Activated naive CD4-positive, alpha-beta T cell treated with anti-CD3 and anti-CD28 coated beads, Interleukin-2, amount 50 U/mL, for 16 hours (primary cell): ENCODE data around the gene KLHL28.
"Not testable (repeated sequence)": the region's sequence is repeated elsewhere in the genome, so short reads cannot be mapped to it uniquely, and the experiment has no call there.

Experiments
- DNase-seq: peaks from one replicate; pipeline ENCODE4 v3.0.0-alpha.2; 2020

Gene KLHL28

GRCh38 chr14:44896275-44897040 is 65.3 kb downstream of the KLHL28 start:
- DNase-seq: no peak

- DNase-seq: no peak
These were observed 66.0 kb downstream of the KLHL28 start for GRCh38 chr14:44895716-44896115.

GRCh38 chr14:44893535-44893934 is 68.2 kb downstream of the KLHL28 start:
- no peak for DNase-seq

GRCh38 chr14:44891726-44892372 is 69.9 kb downstream of the KLHL28 start:
- DNase-seq: not testable (repeated sequence)

GRCh38 chr14:44889595-44890471 is 71.9 kb downstream of the KLHL28 start:
- DNase-seq: no peak

GRCh38 chr14:44887596-44887955 is 74.2 kb downstream of the KLHL28 start:
- DNase-seq: no peak

GRCh38 chr14:44886860-44887595 is 74.7 kb downstream of the KLHL28 start:
- DNase-seq: no peak

GRCh38 chr14:44880791-44881190 is 81.0 kb downstream of the KLHL28 start:
- no peak for DNase-seq
